GM19043 (cell line): ENCODE results near the gene OR7C1.
A peak's percentile ranks its signal among the peaks of the same experiment; 100 is the strongest.
"Not testable (repeated sequence)": the region's sequence is repeated elsewhere in the genome, so short reads cannot be mapped to it uniquely, and the experiment has no call there.

Experiments used
- ATAC-seq: cut with Tn5 transposase; IDR thresholded peaks from one replicate; pipeline ENCODE4 v1.9.1; 2021; ENCODE audit warnings: low read depth; ENCODE audit not compliant: unreplicated experiment

Gene OR7C1

GRCh38 chr19:14785102-14785793 is 49.7 kb downstream of the OR7C1 start:
- ATAC-seq, result peak; percentile 42

GRCh38 chr19:14784730-14785101 is 50.3 kb downstream of the OR7C1 start:
- ATAC-seq, result peak; percentile 52

- ATAC-seq, result not testable (repeated sequence)
These were observed 51.5 kb downstream of the OR7C1 start for GRCh38 chr19:14783410-14783998.

- no peak for ATAC-seq
These were observed 52.2 kb downstream of the OR7C1 start for GRCh38 chr19:14782626-14783409.

GRCh38 chr19:14781713-14782536 is 53.1 kb downstream of the OR7C1 start:
- not testable (repeated sequence) for ATAC-seq

- ATAC-seq, result not testable (repeated sequence)
These were observed 54.3 kb downstream of the OR7C1 start for GRCh38 chr19:14780622-14781225.

- no peak for ATAC-seq
These were observed 55.8 kb downstream of the OR7C1 start for GRCh38 chr19:14779151-14779550.

GRCh38 chr19:14778110-14778845 is 56.7 kb downstream of the OR7C1 start, which contains the start of gene ADGRE2:
TSS of gene ADGRE2 (minus strand) at chr19:14778560. CDS start at chr19:14776756, 1,804 bp downstream.
- not testable (repeated sequence) for ATAC-seq

- not testable (repeated sequence) for ATAC-seq
These were observed 57.3 kb downstream of the OR7C1 start for GRCh38 chr19:14777645-14778044.

- ATAC-seq, result no peak
These were observed 59.0 kb downstream of the OR7C1 start for GRCh38 chr19:14775869-14776586.

- not testable (repeated sequence) for ATAC-seq
These were observed 59.7 kb downstream of the OR7C1 start for GRCh38 chr19:14775326-14775725.

GRCh38 chr19:14774373-14774772 is 60.6 kb downstream of the OR7C1 start:
- no peak for ATAC-seq

- ATAC-seq, result not testable (repeated sequence)
These were observed 61.3 kb downstream of the OR7C1 start for GRCh38 chr19:14773722-14774121.

GRCh38 chr19:14772995-14773394 is 62.0 kb downstream of the OR7C1 start:
- ATAC-seq, result no peak

GRCh38 chr19:14772467-14772866 is 62.5 kb downstream of the OR7C1 start:
- ATAC-seq, result no peak

GRCh38 chr19:14770944-14771839 is 63.8 kb downstream of the OR7C1 start:
- no peak for ATAC-seq

GRCh38 chr19:14770136-14770535 is 64.8 kb downstream of the OR7C1 start:
- ATAC-seq, result no peak

- ATAC-seq, result no peak
These were observed 65.8 kb downstream of the OR7C1 start for GRCh38 chr19:14769201-14769600.
